Thyroid gland (tissue), 4 donors: Measurements from ENCODE around the gene GIGYF2. TPM values are rescaled to one million over a fixed set of nuclear protein-coding genes. Genes with fewer than 3 reads are reported as not detected.

Source experiments
- DNase-seq, 2 donors: peaks; one replicate each; pipeline ENCODE4 v3.0.0-alpha.2; 2019
- H3K27ac ChIP-seq, 3 donors: fragments of 200-600 bp; sonication (generic); 1 replicate in 2 of 3; 2 replicates in 1 of 3; pipeline ENCODE4 v1.5.1; 2016 to 2019; ENCODE audit warnings: mild to moderate bottlenecking in 1 of 3, moderate library complexity in 1 of 3
- H3K27me3 ChIP-seq: fragments of 200-600 bp; sonication (generic); one replicate; pipeline ENCODE4 v1.5.1; 2019
- H3K36me3 ChIP-seq, 2 donors: fragments of 200-600 bp; sonication (generic); one replicate each; pipeline ENCODE4 v1.5.1; 2016 to 2019
- H3K4me1 ChIP-seq, 2 donors: fragments of 200-600 bp; sonication (generic); one replicate each; pipeline ENCODE4 v1.5.1; 2017 to 2019
- H3K4me3 ChIP-seq, 3 donors: fragments of 200-600 bp; sonication (generic); replicated peaks in 1 of 3; 1 replicate in 2 of 3; 2 replicates in 1 of 3; pipeline ENCODE4 v1.5.1; 2016; ENCODE audit warnings: mild to moderate bottlenecking in 1 of 3
- H3K9me3 ChIP-seq: fragments of 200-600 bp; sonication (generic); one replicate; pipeline ENCODE4 v1.5.1; 2017
- POLR2A ChIP-seq, 2 donors: fragments of 450-650 bp; IDR thresholded peaks; one replicate each; pipeline ENCODE4 v1.6.1; 2017; ENCODE audit warnings: antibody characterized with exemption in 2 of 2, mild to moderate bottlenecking in 2 of 2, moderate library complexity in 1 of 2
- WGBS, 2 donors: methylation state at CpG; one replicate each; pipeline ENCODE4 v1.1.5; 2017; 5-methylcytosine and 5-hydroxymethylcytosine counted together
- intact Hi-C: fragments of 100-400 bp; cut with DNase I; formaldehyde crosslinking; loops from one replicate; pipeline ENCODE4 v1.15.1; 2023
- total RNA-seq, 4 donors: library from RNA; depleted of rRNA; stranded (reverse); fragments of >200 nt; gene quantifications; one replicate each; pipeline ENCODE4 v1.2.3, GENCODE V29; 2016
- TF ChIP-seq, protein P1 (sequence below), 6 experiments: fragments of 200-600 bp in 3 of 6; fragments of 450-650 bp in 3 of 6; sonication (generic) in 3 of 6; IDR thresholded peaks; one replicate each; pipeline ENCODE4 v1.5.1; 2016 to 2019; ENCODE audit warnings: antibody characterized with exemption in 6 of 6, mild to moderate bottlenecking in 2 of 6, inconsistent platforms in 1 of 6, moderate library complexity in 1 of 6

GIGYF2 gene
- total RNA-seq, 4 donors from 2014 or later, result 88.7 to 138 (median 101) TPM

DNA sequence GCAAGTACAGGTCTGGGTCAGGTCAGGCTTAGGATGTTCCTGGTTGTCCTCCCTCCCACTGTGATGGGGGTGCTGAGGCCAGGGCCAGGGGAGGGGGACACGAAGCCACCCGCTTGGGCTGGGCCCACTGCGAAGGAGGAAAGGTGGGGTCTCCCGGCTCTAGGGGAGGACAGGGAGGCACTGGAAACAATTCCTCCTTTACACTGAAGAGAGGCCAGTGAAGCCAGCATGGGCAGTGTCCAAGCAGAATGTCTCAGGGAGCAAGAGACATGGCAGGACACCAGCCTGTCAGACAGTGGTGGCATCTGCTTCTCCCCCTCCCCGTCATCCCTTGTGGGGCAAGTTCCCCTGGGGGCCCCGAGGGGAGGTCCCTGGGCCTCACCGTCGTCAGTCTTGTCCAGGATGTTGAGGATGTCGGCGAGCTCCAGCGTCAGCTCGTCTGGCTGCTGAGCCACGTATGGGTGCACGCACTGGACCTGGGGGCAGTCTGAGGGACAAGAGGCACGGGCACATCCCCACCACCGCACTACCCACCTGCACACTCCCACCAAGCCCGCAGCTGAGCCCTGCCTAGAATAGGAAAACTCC is 183.7 kb downstream of the GIGYF2 start:
- intact Hi-C loops, result no loop called here
- H3K27me3 ChIP-seq, result no peaks in the 10 kb centered on the region
- H3K9me3 ChIP-seq, result no peaks in the 10 kb centered on the region
- DNase-seq, result no peak
- TF ChIP-seq, protein P1, sequence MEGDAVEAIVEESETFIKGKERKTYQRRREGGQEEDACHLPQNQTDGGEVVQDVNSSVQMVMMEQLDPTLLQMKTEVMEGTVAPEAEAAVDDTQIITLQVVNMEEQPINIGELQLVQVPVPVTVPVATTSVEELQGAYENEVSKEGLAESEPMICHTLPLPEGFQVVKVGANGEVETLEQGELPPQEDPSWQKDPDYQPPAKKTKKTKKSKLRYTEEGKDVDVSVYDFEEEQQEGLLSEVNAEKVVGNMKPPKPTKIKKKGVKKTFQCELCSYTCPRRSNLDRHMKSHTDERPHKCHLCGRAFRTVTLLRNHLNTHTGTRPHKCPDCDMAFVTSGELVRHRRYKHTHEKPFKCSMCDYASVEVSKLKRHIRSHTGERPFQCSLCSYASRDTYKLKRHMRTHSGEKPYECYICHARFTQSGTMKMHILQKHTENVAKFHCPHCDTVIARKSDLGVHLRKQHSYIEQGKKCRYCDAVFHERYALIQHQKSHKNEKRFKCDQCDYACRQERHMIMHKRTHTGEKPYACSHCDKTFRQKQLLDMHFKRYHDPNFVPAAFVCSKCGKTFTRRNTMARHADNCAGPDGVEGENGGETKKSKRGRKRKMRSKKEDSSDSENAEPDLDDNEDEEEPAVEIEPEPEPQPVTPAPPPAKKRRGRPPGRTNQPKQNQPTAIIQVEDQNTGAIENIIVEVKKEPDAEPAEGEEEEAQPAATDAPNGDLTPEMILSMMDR (IDR thresholded peaks at IDR 0.05), result no peak
- no peak for TF ChIP-seq POLR2A (IDR thresholded peaks at IDR 0.05)
- H3K4me1 ChIP-seq, result peaks cover 2 to 11% of the 10 kb centered on the region in 2 donors
- WGBS, 2 donors, result 77 to 79% methylated on average over 11 to 12 of the region's 17 CpGs
- no peak overlapping the region for H3K4me3 ChIP-seq
- H3K36me3 ChIP-seq, result no peaks in the 10 kb centered on the region
- no peak overlapping the region for H3K27ac ChIP-seq

GRCh38 chr2:232882085-232882484 is 185.0 kb downstream of the GIGYF2 start:
- H3K4me3 ChIP-seq, result no peak overlapping the region
- H3K36me3 ChIP-seq, result no peaks in the 10 kb centered on the region
- TF ChIP-seq, protein P1 (IDR thresholded peaks at IDR 0.05), result no peak
- TF ChIP-seq POLR2A (IDR thresholded peaks at IDR 0.05), result no peak
- no peaks in the 10 kb centered on the region for H3K27me3 ChIP-seq
- no peaks in the 10 kb centered on the region for H3K9me3 ChIP-seq
- no peak for DNase-seq
- 94 to 100% methylated on average over 1 to 6 of the region's 17 CpGs for whole genome bisulfite sequencing, 2 donors
- no peaks in the 10 kb centered on the region for H3K4me1 ChIP-seq
- intact Hi-C loops, result no loop called here
- H3K27ac ChIP-seq, result no peak overlapping the region

DNA sequence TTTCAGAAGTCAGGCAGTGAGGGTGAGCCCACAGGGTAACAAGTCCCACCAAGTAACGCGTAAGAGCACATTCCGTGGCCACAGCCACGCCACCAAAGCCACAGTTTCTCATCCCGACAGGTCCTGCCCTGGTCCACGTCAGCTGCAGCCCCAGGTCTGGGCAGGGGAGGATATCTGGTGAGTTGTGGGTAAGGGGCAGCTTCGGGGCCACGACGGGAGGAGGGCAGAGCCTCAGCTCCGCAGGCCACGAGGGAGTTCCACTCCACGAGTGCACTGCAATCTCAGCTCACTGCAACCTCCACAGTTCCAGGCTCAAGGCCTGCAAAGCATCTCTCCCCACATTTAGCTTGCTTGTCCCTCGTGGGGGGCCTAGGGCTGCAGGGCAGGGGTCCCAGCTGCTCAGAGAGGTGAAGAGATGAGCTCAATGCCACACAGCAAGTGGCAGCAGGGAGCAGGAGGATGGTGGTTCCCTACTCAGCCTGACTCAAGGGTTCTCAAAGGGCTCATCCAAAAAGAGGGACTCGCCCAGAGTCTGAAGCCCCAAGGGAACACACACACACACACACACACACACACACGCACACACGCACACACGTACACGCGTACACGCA is 185.5 kb downstream of the GIGYF2 start:
- Histone ChIP-seq H3K36me3 (no peaks in the 10 kb centered on the region), H3K9me3 (no peaks in the 10 kb centered on the region), H3K27ac (no peak overlapping the region), H3K27me3 (no peaks in the 10 kb centered on the region), H3K4me1 (no peaks in the 10 kb centered on the region), H3K4me3 (no peak overlapping the region)
- TF ChIP-seq POLR2A (IDR thresholded peaks at IDR 0.05), result no peak
- TF ChIP-seq, protein P1 (IDR thresholded peaks at IDR 0.05), result no peak
- 91 to 93% methylated on average over 17 to 20 of the region's 20 CpGs for WGBS, 2 donors
- intact Hi-C loops, result no loop called here
- no peak for DNase-seq

DNA sequence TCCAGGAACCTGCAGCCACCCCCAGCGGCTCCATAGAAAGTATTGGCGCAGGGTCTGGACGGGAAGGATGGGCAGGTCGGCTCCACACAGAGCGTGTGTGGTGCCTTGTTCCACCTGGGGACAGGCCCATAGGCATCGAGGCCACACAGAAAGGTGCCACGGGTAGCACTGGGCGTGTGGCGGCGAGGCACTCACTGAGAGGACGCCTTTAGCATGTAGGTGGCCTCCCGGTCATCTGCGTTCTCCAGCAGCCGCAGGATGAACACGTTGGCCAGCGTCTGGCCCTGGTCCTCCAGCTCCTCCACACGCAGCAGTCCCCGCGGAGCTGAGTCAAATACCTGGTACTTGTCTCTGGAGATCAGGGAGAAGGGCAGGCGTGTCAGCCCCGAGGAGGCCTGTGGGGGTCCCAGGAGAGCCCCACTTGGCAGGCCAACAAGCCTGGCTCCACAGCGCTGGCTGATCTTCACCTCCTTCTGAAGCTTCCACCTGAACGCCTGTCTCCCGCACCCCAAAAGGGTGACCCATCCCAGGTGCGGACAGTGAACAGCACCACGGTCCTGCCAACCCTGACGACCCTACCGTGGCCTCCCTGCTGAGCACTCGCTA is 186.1 kb downstream of the GIGYF2 start:
- TF ChIP-seq, protein P1 (IDR thresholded peaks at IDR 0.05), result no peak
- no peak for TF ChIP-seq POLR2A (IDR thresholded peaks at IDR 0.05)
- H3K27me3 ChIP-seq, result no peaks in the 10 kb centered on the region
- no peaks in the 10 kb centered on the region for H3K9me3 ChIP-seq
- no peak overlapping the region for H3K4me3 ChIP-seq
- WGBS, 2 donors, result 90 to 91% methylated on average over 25 to 26 of the region's 29 CpGs
- intact Hi-C loops, result no loop called here
- H3K27ac ChIP-seq, result no peak overlapping the region
- no peaks in the 10 kb centered on the region for H3K4me1 ChIP-seq
- no peaks in the 10 kb centered on the region for H3K36me3 ChIP-seq
- no peak for DNase-seq

DNA sequence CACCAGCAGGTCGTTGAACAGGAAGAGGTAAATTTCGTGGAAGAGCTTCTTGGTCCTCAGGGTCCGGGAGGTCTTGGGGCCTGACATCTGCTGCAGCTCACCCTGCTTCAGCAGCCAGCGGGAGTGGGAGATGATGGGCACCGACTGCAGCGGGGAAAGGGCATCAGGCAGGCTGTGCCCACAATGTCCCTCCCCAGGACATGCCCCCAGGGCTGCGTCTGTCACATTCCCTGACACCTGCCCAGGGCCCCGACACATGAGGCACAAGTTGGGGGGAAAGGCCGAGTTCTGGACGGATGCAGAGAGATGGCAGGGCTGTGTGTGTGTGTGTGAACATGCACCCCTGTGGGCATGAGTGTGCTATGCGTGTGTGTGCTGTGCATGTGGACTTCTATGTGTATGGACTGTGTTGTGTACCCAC is 186.9 kb downstream of the GIGYF2 start:
- no peak for TF ChIP-seq POLR2A (IDR thresholded peaks at IDR 0.05)
- TF ChIP-seq, protein P1 (IDR thresholded peaks at IDR 0.05), result no peak
- no peaks in the 10 kb centered on the region for H3K36me3 ChIP-seq
- no peak for DNase-seq
- no peak overlapping the region for H3K27ac ChIP-seq
- H3K4me1 ChIP-seq, result no peaks in the 10 kb centered on the region
- intact Hi-C loops, result no loop called here
- H3K4me3 ChIP-seq, result no peak overlapping the region
- no peaks in the 10 kb centered on the region for H3K27me3 ChIP-seq
- no peaks in the 10 kb centered on the region for H3K9me3 ChIP-seq
- 75 to 77% methylated on average over 7 to 11 of the region's 11 CpGs for WGBS, 2 donors
